Measurements from ENCODE around the gene MACROD1. TPM values are rescaled to one million over a fixed set of nuclear protein-coding genes. Genes with fewer than 3 reads are reported as not detected.

The MACROD1 gene
- polyA plus RNA-seq, 1 donor (not counting 4 experiments of a cell fraction or from before 2014, with no cell fraction given): 4.6 TPM

DNA sequence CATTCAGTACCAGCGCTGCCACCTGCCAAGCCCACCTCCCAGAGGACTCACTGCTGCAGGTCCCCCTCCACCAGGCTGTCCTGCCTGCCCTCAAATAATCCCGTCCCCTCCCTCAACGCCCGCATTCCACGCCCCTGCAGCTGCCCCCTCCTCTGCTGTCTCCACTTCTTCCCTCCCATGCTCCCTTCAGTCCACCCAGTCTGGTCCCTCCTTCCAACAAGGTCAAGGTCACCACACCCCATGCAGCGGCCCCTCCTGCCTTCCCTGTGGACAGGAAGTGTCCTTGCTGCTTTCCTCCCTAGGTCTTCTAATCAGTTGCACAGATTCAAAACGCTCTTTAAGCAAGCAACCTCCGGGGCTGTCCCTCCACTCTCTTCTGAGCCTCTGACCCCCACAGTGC lies 12.1 kb downstream of the MACROD1 start:
- dilution Hi-C loops (cut with MboI; ENCODE audit: extremely low pct_ligation_motif_present, low sequenced_read_pairs): no loop called here
- Histone ChIP-seq H4K20me1 (ENCODE audit: control insufficient read depth, extremely low read depth, insufficient read depth, low read length) (peaks cover 2% of the 10 kb centered on the region), H3K9me3 (ENCODE audit: control insufficient read depth, low read depth, low read length) (no peaks in the 10 kb centered on the region), H3K36me3 (ENCODE audit: control insufficient read depth in 2 of 2, extremely low read depth in 1 of 2, insufficient read depth in 2 of 2, low read length in 2 of 2) (no peaks in the 10 kb centered on the region), H3K4me2 (ENCODE audit: control insufficient read depth, extremely low read depth, insufficient read depth, low read depth, low read length) (no peak overlapping the region), H3K9me1 (ENCODE audit: control insufficient read depth, extremely low read depth, insufficient read depth, low read length) (no peaks in the 10 kb centered on the region), H3K9ac (ENCODE audit: control insufficient read depth, extremely low read depth, insufficient read depth, low read length) (no peak overlapping the region), H3K4me3 (ENCODE audit: control insufficient read depth in 2 of 3, extremely low read depth in 1 of 3, insufficient read depth in 2 of 3, low read depth in 1 of 3, low read length in 3 of 3) (no peak overlapping the region), H3K79me2 (ENCODE audit: control insufficient read depth, insufficient read depth, low read length) (no peaks in the 10 kb centered on the region), H3K27ac (ENCODE audit: control insufficient read depth, insufficient read depth, low read length) (no peak overlapping the region), H2AFZ (ENCODE audit: control insufficient read depth, low read length) (no peak overlapping the region), H3K27me3 (ENCODE audit: control insufficient read depth, extremely low read depth, insufficient read depth, low read length) (no peaks in the 10 kb centered on the region), H3K4me1 (ENCODE audit: control insufficient read depth, extremely low read depth, insufficient read depth, low read length) (no peaks in the 10 kb centered on the region)
- FAIRE-seq: no peak
- no peak for DNase-seq (ENCODE audit: low read depth, low spot score)
- TF ChIP-seq EZH2 (IDR thresholded peaks at IDR 0.05; ENCODE audit: low read length): no peak
- TF ChIP-seq, protein P1, sequence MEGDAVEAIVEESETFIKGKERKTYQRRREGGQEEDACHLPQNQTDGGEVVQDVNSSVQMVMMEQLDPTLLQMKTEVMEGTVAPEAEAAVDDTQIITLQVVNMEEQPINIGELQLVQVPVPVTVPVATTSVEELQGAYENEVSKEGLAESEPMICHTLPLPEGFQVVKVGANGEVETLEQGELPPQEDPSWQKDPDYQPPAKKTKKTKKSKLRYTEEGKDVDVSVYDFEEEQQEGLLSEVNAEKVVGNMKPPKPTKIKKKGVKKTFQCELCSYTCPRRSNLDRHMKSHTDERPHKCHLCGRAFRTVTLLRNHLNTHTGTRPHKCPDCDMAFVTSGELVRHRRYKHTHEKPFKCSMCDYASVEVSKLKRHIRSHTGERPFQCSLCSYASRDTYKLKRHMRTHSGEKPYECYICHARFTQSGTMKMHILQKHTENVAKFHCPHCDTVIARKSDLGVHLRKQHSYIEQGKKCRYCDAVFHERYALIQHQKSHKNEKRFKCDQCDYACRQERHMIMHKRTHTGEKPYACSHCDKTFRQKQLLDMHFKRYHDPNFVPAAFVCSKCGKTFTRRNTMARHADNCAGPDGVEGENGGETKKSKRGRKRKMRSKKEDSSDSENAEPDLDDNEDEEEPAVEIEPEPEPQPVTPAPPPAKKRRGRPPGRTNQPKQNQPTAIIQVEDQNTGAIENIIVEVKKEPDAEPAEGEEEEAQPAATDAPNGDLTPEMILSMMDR (optimal IDR thresholded peaks at IDR 0.05 in 1 of 3, IDR thresholded peaks at IDR 0.05 in 1 of 3, conservative IDR thresholded peaks at IDR 0.05 in 1 of 3; ENCODE audit: extremely low read depth in 1 of 3, insufficient read depth in 2 of 3, low read length in 3 of 3): no peak

DNA sequence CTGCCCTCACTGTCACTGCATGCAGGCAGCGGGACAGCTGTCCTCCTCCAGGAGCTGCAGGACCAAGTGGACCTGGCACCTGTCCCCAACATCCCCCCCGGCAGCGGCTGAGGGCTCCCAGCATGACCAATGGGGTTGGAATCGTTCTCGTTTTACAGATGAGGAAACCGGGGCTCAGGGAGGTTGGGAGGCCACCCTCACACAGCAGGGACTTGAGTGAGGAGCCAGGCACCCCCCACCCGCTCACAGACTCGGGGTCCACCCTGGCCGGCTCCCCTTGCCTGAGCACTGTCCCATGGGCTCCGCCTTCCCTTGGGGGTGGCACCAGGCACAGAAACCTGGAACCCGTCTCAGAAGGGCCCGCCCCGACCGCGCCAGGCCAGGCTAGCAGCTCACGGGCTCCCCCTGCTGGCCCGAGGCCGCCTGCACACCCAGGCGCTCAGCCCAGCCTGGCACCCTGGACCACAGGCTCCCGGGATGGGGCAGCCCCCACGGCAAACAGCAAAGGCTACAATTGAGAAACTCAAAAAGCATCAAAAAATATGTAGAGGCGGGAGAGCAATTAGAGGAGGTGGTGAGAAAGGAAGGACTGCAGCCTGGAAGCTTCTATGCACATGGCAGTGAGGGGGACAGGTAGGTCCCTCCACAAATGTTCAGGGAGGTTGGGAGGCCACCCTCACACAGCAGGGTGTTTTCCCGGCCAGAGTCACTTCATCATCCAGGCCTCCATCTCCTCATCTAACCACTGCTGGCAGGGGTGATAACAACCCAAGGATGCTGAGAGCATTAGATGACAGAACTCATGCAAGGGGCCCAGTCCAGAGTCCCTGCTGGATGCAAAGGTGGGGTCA lies 12.8 kb downstream of the MACROD1 start:
- Histone ChIP-seq H3K4me2 (ENCODE audit: control insufficient read depth, extremely low read depth, insufficient read depth, low read depth, low read length) (peak overlapping the region; percentile 37), H3K9ac (ENCODE audit: control insufficient read depth, extremely low read depth, insufficient read depth, low read length) (no peak overlapping the region), H3K4me3 (ENCODE audit: control insufficient read depth in 2 of 3, extremely low read depth in 1 of 3, insufficient read depth in 2 of 3, low read depth in 1 of 3, low read length in 3 of 3) (no peak overlapping the region), H2AFZ (ENCODE audit: control insufficient read depth, low read length) (no peak overlapping the region), H3K9me3 (ENCODE audit: control insufficient read depth, low read depth, low read length) (no peaks in the 10 kb centered on the region), H3K4me1 (ENCODE audit: control insufficient read depth, extremely low read depth, insufficient read depth, low read length) (no peaks in the 10 kb centered on the region), H3K9me1 (ENCODE audit: control insufficient read depth, extremely low read depth, insufficient read depth, low read length) (no peaks in the 10 kb centered on the region), H3K27ac (ENCODE audit: control insufficient read depth, insufficient read depth, low read length) (no peak overlapping the region), H3K36me3 (ENCODE audit: control insufficient read depth in 2 of 2, extremely low read depth in 1 of 2, insufficient read depth in 2 of 2, low read length in 2 of 2) (no peaks in the 10 kb centered on the region), H4K20me1 (ENCODE audit: control insufficient read depth, extremely low read depth, insufficient read depth, low read length) (peaks cover 2% of the 10 kb centered on the region), H3K27me3 (ENCODE audit: control insufficient read depth, extremely low read depth, insufficient read depth, low read length) (no peaks in the 10 kb centered on the region), H3K79me2 (ENCODE audit: control insufficient read depth, insufficient read depth, low read length) (no peaks in the 10 kb centered on the region)
- DNase-seq (ENCODE audit: low read depth, low spot score): no peak
- TF ChIP-seq, protein P1 (optimal IDR thresholded peaks at IDR 0.05 in 1 of 3, IDR thresholded peaks at IDR 0.05 in 1 of 3, conservative IDR thresholded peaks at IDR 0.05 in 1 of 3; ENCODE audit: extremely low read depth in 1 of 3, insufficient read depth in 2 of 3, low read length in 3 of 3): peak; percentile 90 to 99 (median 92)
- TF ChIP-seq EZH2 (IDR thresholded peaks at IDR 0.05; ENCODE audit: low read length): no peak
- no peak for FAIRE-seq
- dilution Hi-C loops (cut with MboI; ENCODE audit: extremely low pct_ligation_motif_present, low sequenced_read_pairs): no loop called here

Data from keratinocyte (primary cell).